ENCODE data around the gene CKAP4.

GRCh38 chr12:106258935-106259334 lies 11.1 kb upstream of the CKAP4 start:
- TF ChIP-seq CTCF (IDR thresholded peaks at IDR 0.05), result no peak
- TF ChIP-seq ZNF512 (CRISPR knock-in tag; IDR thresholded peaks at IDR 0.05; ENCODE audit: borderline replicate concordance), result no peak
- TF ChIP-seq ESRRA (CRISPR knock-in tag; IDR thresholded peaks at IDR 0.05; ENCODE audit: borderline replicate concordance), result no peak
- no peak for TF ChIP-seq FOXP4 (CRISPR knock-in tag; IDR thresholded peaks at IDR 0.05)
- TF ChIP-seq E2F5 (CRISPR knock-in tag; IDR thresholded peaks at IDR 0.05), result no peak
- no peak for TF ChIP-seq ARID4B (CRISPR knock-in tag; IDR thresholded peaks at IDR 0.05; ENCODE audit: borderline replicate concordance)
- TF ChIP-seq MAX (CRISPR knock-in tag; IDR thresholded peaks at IDR 0.05), result no peak
- TF ChIP-seq ZMAT4 (CRISPR knock-in tag; IDR thresholded peaks at IDR 0.05), result no peak
- TF ChIP-seq ATF2 (CRISPR knock-in tag; IDR thresholded peaks at IDR 0.05; ENCODE audit: borderline replicate concordance, low read depth), result no peak
